Lower lobe of right lung (tissue), 2 donors: Measurements from ENCODE around the gene CLUH. TPM values are rescaled to one million over a fixed set of nuclear protein-coding genes. Genes with fewer than 3 reads are reported as not detected.

ENCODE experiments used
- ATAC-seq, 2 donors: fragments of 200-7000 bp; cut with Tn5 transposase; one replicate each; pipeline ENCODE4 v1.9.1; 2020 to 2022; ENCODE audit warnings: mild to moderate bottlenecking in 2 of 2, moderate library complexity in 2 of 2
- DNase-seq: peaks from one replicate; pipeline ENCODE4 v3.0.0-alpha.2; 2020
- H3K27ac ChIP-seq: fragments of 200-600 bp; one replicate; pipeline ENCODE4 v1.8.0; 2022
- H3K27me3 ChIP-seq: fragments of 200-600 bp; one replicate; pipeline ENCODE4 v1.8.0; 2022; ENCODE audit warnings: low read depth
- H3K36me3 ChIP-seq: fragments of 200-600 bp; one replicate; pipeline ENCODE4 v1.8.0; 2022; ENCODE audit warnings: mild to moderate bottlenecking
- H3K4me1 ChIP-seq: fragments of 200-600 bp; one replicate; pipeline ENCODE4 v1.8.0; 2022
- H3K4me3 ChIP-seq: fragments of 200-600 bp; one replicate; pipeline ENCODE4 v1.8.0; 2022; ENCODE audit warnings: mild to moderate bottlenecking
- H3K9me3 ChIP-seq: fragments of 200-600 bp; one replicate; pipeline ENCODE4 v1.8.0; 2022
- CTCF ChIP-seq: fragments of 200-600 bp; IDR thresholded peaks from one replicate; pipeline ENCODE4 v1.8.0; 2022; ENCODE audit warnings: antibody characterized with exemption, mild to moderate bottlenecking
- intact Hi-C: fragments of 100-400 bp; cut with DNase I; formaldehyde crosslinking; loops from one replicate; pipeline ENCODE4 v1.11.0; 2022
- long read RNA-seq: library from polyadenylated mRNA; unstranded; transcript quantifications from one replicate; pipeline ENCODE4 v2.0.0, GENCODE V29; 2021
- total RNA-seq: library from RNA; stranded (reverse); fragmentation: NEBNext Ultra II Directional; extraction: Animal tissue kit (Norgen Biotek cat#: 25700); gene quantifications from one replicate; pipeline ENCODE4 v1.2.1, GENCODE V29; 2021
- donor health status: DM: no; HTN: yes; CAD: no; lungs with severe emphysema.

CLUH gene
- 48.8 TPM for total RNA-seq
- long read RNA-seq, full-length matches to known transcripts = 1 of 74 reads
- long read RNA-seq, partial matches to known transcripts = 49 of 74 reads
- long read RNA-seq, other reads (novel, unspliced or antisense) = 24 of 74 reads

GRCh38 chr17:2711608-2712299 lies at the start of gene CLUH:
TSS of gene CLUH (minus strand) at chr17:2711764. CDS start at chr17:2711661, 103 bp downstream.
- Histone ChIP-seq H3K36me3 (no peaks in the 10 kb centered on the region), H3K27me3 (no peaks in the 10 kb centered on the region), H3K4me3 (peak within 1 kb of the TSS; percentile 92), H3K9me3 (no peaks in the 10 kb centered on the region), H3K4me1 (peaks cover 53% of the 10 kb centered on the region), H3K27ac (peak within 1 kb of the TSS; percentile 86)
- ATAC-seq (peak; percentile 93 to 95), DNase-seq (peak; percentile 99)
- TF ChIP-seq CTCF = no peak
- intact Hi-C loops = no loop called here

- Histone ChIP-seq H3K4me1 (peaks cover 7% of the 10 kb centered on the region), H3K27ac (no peak overlapping the region), H3K4me3 (no peak overlapping the region), H3K27me3 (peaks cover 63% of the 10 kb centered on the region), H3K9me3 (no peaks in the 10 kb centered on the region), H3K36me3 (no peaks in the 10 kb centered on the region)
- DNase-seq (no peak), ATAC-seq (no peak)
- TF ChIP-seq CTCF = no peak
- intact Hi-C loops = no loop called here
Measured at GRCh38 chr17:2758870-2759269, 47.3 kb upstream of the CLUH start.

GRCh38 chr17:2755891-2756724 lies 44.5 kb upstream of the CLUH start:
- Histone ChIP-seq H3K4me1 (peaks cover 7% of the 10 kb centered on the region), H3K27ac (no peak overlapping the region), H3K27me3 (peaks cover 77% of the 10 kb centered on the region), H3K36me3 (no peaks in the 10 kb centered on the region), H3K9me3 (no peaks in the 10 kb centered on the region), H3K4me3 (no peak overlapping the region)
- TF ChIP-seq CTCF = no peak
- ATAC-seq = peak in 1 of 2 donors; percentile 29
- intact Hi-C loops = no loop called here
- DNase-seq = no peak

- H3K9me3 ChIP-seq = no peaks in the 10 kb centered on the region
- H3K36me3 ChIP-seq = no peaks in the 10 kb centered on the region
- TF ChIP-seq CTCF = no peak
- no peak for ATAC-seq
- H3K4me1 ChIP-seq = peaks cover 11% of the 10 kb centered on the region
- H3K27ac ChIP-seq = no peak overlapping the region
- intact Hi-C loops = no loop called here
- H3K27me3 ChIP-seq = peaks cover 91% of the 10 kb centered on the region
- DNase-seq = no peak
- no peak overlapping the region for H3K4me3 ChIP-seq
Measured at GRCh38 chr17:2751491-2751890, 39.9 kb upstream of the CLUH start.

- Histone ChIP-seq H3K4me3 (no peak overlapping the region), H3K27me3 (peaks cover 84% of the 10 kb centered on the region), H3K9me3 (no peaks in the 10 kb centered on the region), H3K4me1 (peaks cover 3% of the 10 kb centered on the region), H3K36me3 (no peaks in the 10 kb centered on the region), H3K27ac (no peak overlapping the region)
- ATAC-seq (no peak), DNase-seq (no peak)
- intact Hi-C loops = no loop called here
- TF ChIP-seq CTCF = no peak
Measured at GRCh38 chr17:2750721-2751120, 39.2 kb upstream of the CLUH start.
